Neural cell (in vitro differentiated cells): ENCODE results near the gene GLRA2. TPM values are rescaled to one million over a fixed set of nuclear protein-coding genes. Genes with fewer than 3 reads are reported as not detected.

Experiments
- H2AFZ ChIP-seq: fragments of 200-600, 300-800 bp; sonication (generic), shearing (Covaris generic); 2 replicates; pipeline ENCODE4 v1.6.0; 2014; ENCODE audit warnings: low read depth, mild to moderate bottlenecking, antibody characterized with exemption, low read length, moderate library complexity
- H3F3A ChIP-seq: fragments of 200-600 bp; shearing (Covaris generic); 2 replicates; pipeline ENCODE4 v1.6.1; 2016; ENCODE audit warnings: mild to moderate bottlenecking, moderate library complexity, mixed read lengths, antibody characterized with exemption, low read length; ENCODE audit not compliant: insufficient read depth, poor library complexity, severe bottlenecking
- H3K27ac ChIP-seq: fragments of 200-600, 300-800 bp; sonication (generic), shearing (Covaris generic); 2 replicates; pipeline ENCODE4 v1.5.1; 2014; ENCODE audit warnings: mild to moderate bottlenecking, low read length, moderate library complexity
- H3K27me3 ChIP-seq: fragments of 300-800, 200-600 bp; sonication (generic), shearing (Covaris generic); 2 replicates; pipeline ENCODE4 v1.6.0; 2014; ENCODE audit warnings: mild to moderate bottlenecking, low read depth, low read length, moderate library complexity; ENCODE audit not compliant: insufficient read depth
- H3K36me3 ChIP-seq: fragments of 300-800, 200-600 bp; sonication (generic), shearing (Covaris generic); 2 replicates; pipeline ENCODE4 v1.5.1; 2014; ENCODE audit warnings: mild to moderate bottlenecking, antibody characterized with exemption, low read length, moderate library complexity; ENCODE audit not compliant: insufficient read depth
- H3K4me2 ChIP-seq: fragments of 300-800, 200-600 bp; sonication (generic), shearing (Covaris generic); 2 replicates; pipeline ENCODE4 v1.6.0; 2014; ENCODE audit warnings: mild to moderate bottlenecking, low read length
- H3K4me3 ChIP-seq: fragments of 300-800, 200-600 bp; sonication (generic), shearing (Covaris generic); 2 replicates; pipeline ENCODE4 v1.5.1; 2014; ENCODE audit warnings: mild to moderate bottlenecking, low read length, moderate library complexity
- H3K79me2 ChIP-seq: fragments of 200-600 bp; shearing (Covaris generic); replicated peaks from 2 replicates; pipeline ENCODE4 v1.6.0; 2014; ENCODE audit warnings: mild to moderate bottlenecking, low read length, moderate library complexity; ENCODE audit not compliant: insufficient read depth
- H3K9ac ChIP-seq: fragments of 300-800, 200-600 bp; sonication (generic), shearing (Covaris generic); 2 replicates; pipeline ENCODE4 v1.6.1; 2016; ENCODE audit warnings: mild to moderate bottlenecking, low read length, mixed read lengths
- H3K9me2 ChIP-seq: fragments of 200-600 bp; shearing (Covaris generic); 2 replicates; pipeline ENCODE4 v1.6.1; 2016; ENCODE audit warnings: mild to moderate bottlenecking, low read length, mixed read lengths; ENCODE audit not compliant: insufficient read depth
- H3K9me3 ChIP-seq: fragments of 200-600, 300-800 bp; sonication (generic), shearing (Covaris generic); 2 replicates; pipeline ENCODE4 v1.6.1; 2016; ENCODE audit warnings: mild to moderate bottlenecking, mixed run types, low read length, moderate library complexity, mixed read lengths
- H4K20me1 ChIP-seq: fragments of 200-600 bp; shearing (Covaris generic); 2 replicates; pipeline ENCODE4 v1.6.1; 2016; ENCODE audit warnings: mild to moderate bottlenecking, mixed run types; ENCODE audit not compliant: insufficient read depth
- CTCF ChIP-seq: fragments of 450-650 bp; IDR thresholded peaks from 2 replicates; pipeline ENCODE4 v1.5.1; 2014; ENCODE audit warnings: antibody characterized with exemption, mild to moderate bottlenecking, moderate library complexity; ENCODE audit not compliant: poor library complexity, severe bottlenecking
- EP300 ChIP-seq: fragments of 450-650 bp; conservative IDR thresholded peaks from 2 replicates; pipeline ENCODE4 v1.6.1; 2014; ENCODE audit warnings: antibody characterized with exemption, mild to moderate bottlenecking, moderate library complexity; ENCODE audit not compliant: poor library complexity, severe bottlenecking
- EZH2 ChIP-seq: fragments of 200-600, 300-800 bp; shearing (Covaris generic), sonication (generic); IDR thresholded peaks from 2 replicates; pipeline ENCODE4 v1.6.1; 2014; ENCODE audit warnings: antibody characterized with exemption, low read length, borderline replicate concordance, mild to moderate bottlenecking; ENCODE audit not compliant: insufficient read depth, poor library complexity, severe bottlenecking
- MXI1 ChIP-seq: fragments of 450-650 bp; conservative IDR thresholded peaks from 2 replicates; pipeline ENCODE4 v1.6.1; 2014; ENCODE audit warnings: antibody characterized with exemption, mild to moderate bottlenecking; ENCODE audit not compliant: poor library complexity, severe bottlenecking
- POLR2AphosphoS5 ChIP-seq: IDR thresholded peaks from 2 replicates; pipeline ENCODE4 v1.6.1; 2012
- RAD21 ChIP-seq: fragments of 450-650 bp; conservative IDR thresholded peaks from 2 replicates; pipeline ENCODE4 v1.6.1; 2014; ENCODE audit warnings: antibody characterized with exemption, mild to moderate bottlenecking, moderate library complexity
- REST ChIP-seq: IDR thresholded peaks from 2 replicates; pipeline ENCODE4 v1.6.1; 2012; ENCODE audit warnings: borderline replicate concordance
- SMC3 ChIP-seq: fragments of 450-650 bp; conservative IDR thresholded peaks from 2 replicates; pipeline ENCODE4 v1.6.1; 2014; ENCODE audit warnings: antibody characterized with exemption, mild to moderate bottlenecking, moderate library complexity; ENCODE audit not compliant: poor library complexity
- TAF1 ChIP-seq: IDR thresholded peaks from 2 replicates; pipeline ENCODE4 v1.6.1; 2012; ENCODE audit warnings: low read depth
- polyA plus RNA-seq: library from polyadenylated mRNA; depleted of rRNA; stranded (reverse); fragments of >200 nt; gene quantifications from 2 replicates; pipeline ENCODE4 v1.2.3, GENCODE V29; 2014

Gene GLRA2
- polyA plus RNA-seq, 1 donor from 2014 or later, result 18.6 TPM

- H3K79me2 ChIP-seq, result no peaks in the 10 kb centered on the region
- no peaks in the 10 kb centered on the region for H3K27me3 ChIP-seq
- no peaks in the 10 kb centered on the region for H4K20me1 ChIP-seq
- H3K9ac ChIP-seq, result no peak overlapping the region
- H3K9me2 ChIP-seq, result no peaks in the 10 kb centered on the region
- H3K27ac ChIP-seq, result no peak overlapping the region
- H3K9me3 ChIP-seq, result no peaks in the 10 kb centered on the region
- H3K4me2 ChIP-seq, result no peak overlapping the region
- H3K4me3 ChIP-seq, result no peak overlapping the region
- H3K36me3 ChIP-seq, result no peaks in the 10 kb centered on the region
- TF ChIP-seq RAD21, result no peak
- no peak for TF ChIP-seq EZH2
- no peak for TF ChIP-seq POLR2AphosphoS5
- no peak overlapping the region for H2AFZ ChIP-seq
- no peaks in the 10 kb centered on the region for H3F3A ChIP-seq
Observed at GRCh38 chrX:14694611-14695010, 165.3 kb downstream of the GLRA2 start.

GRCh38 chrX:14697451-14697850, 168.1 kb downstream of the GLRA2 start:
- no peak overlapping the region for H3K27ac ChIP-seq
- H3K27me3 ChIP-seq, result no peaks in the 10 kb centered on the region
- no peaks in the 10 kb centered on the region for H3K36me3 ChIP-seq
- H3K9ac ChIP-seq, result no peak overlapping the region
- H3K4me2 ChIP-seq, result no peak overlapping the region
- no peaks in the 10 kb centered on the region for H3K79me2 ChIP-seq
- TF ChIP-seq POLR2AphosphoS5, result no peak
- no peaks in the 10 kb centered on the region for H3K9me3 ChIP-seq
- H4K20me1 ChIP-seq, result no peaks in the 10 kb centered on the region
- no peaks in the 10 kb centered on the region for H3F3A ChIP-seq
- H3K4me3 ChIP-seq, result no peak overlapping the region
- no peaks in the 10 kb centered on the region for H3K9me2 ChIP-seq
- no peak overlapping the region for H2AFZ ChIP-seq

- no peak overlapping the region for H3K4me3 ChIP-seq
- no peaks in the 10 kb centered on the region for H3K36me3 ChIP-seq
- no peaks in the 10 kb centered on the region for H4K20me1 ChIP-seq
- H3K9me2 ChIP-seq, result no peaks in the 10 kb centered on the region
- H3K27ac ChIP-seq, result no peak overlapping the region
- TF ChIP-seq TAF1 (no peak), EP300 (no peak), MXI1 (no peak), REST (no peak), EZH2 (no peak), SMC3 (no peak), RAD21 (no peak), CTCF (no peak)
- no peaks in the 10 kb centered on the region for H3K9me3 ChIP-seq
- no peaks in the 10 kb centered on the region for H3F3A ChIP-seq
- H3K27me3 ChIP-seq, result no peaks in the 10 kb centered on the region
- H3K79me2 ChIP-seq, result no peaks in the 10 kb centered on the region
- H3K9ac ChIP-seq, result no peak overlapping the region
- no peak overlapping the region for H2AFZ ChIP-seq
- H3K4me2 ChIP-seq, result no peak overlapping the region
Observed at GRCh38 chrX:14698790-14699189, 169.5 kb downstream of the GLRA2 start.
